ENCODE results near the gene ARHGAP6.

ARHGAP6 gene

GRCh38 chrX:11342673-11343072, 323.0 kb downstream of the ARHGAP6 start:
- no peak for DNase-seq

GRCh38 chrX:11341274-11342201, 324.2 kb downstream of the ARHGAP6 start:
- DNase-seq, result peak in 1 of 2 experiments; percentile 17

GRCh38 chrX:11337292-11338009, 328.3 kb downstream of the ARHGAP6 start:
- DNase-seq, result no peak

GRCh38 chrX:11336201-11336600, 329.5 kb downstream of the ARHGAP6 start:
- DNase-seq, result peak; percentile 15 to 82

GRCh38 chrX:11334165-11334564, 331.6 kb downstream of the ARHGAP6 start:
- DNase-seq, result no peak

- DNase-seq, result no peak
These were observed 333.9 kb downstream of the ARHGAP6 start for GRCh38 chrX:11331788-11332187.

GRCh38 chrX:11329021-11329420, 336.7 kb downstream of the ARHGAP6 start:
- DNase-seq, result no peak

- no peak for DNase-seq
These were observed 337.6 kb downstream of the ARHGAP6 start for GRCh38 chrX:11328134-11328533.

GRCh38 chrX:11321986-11322385, 343.7 kb downstream of the ARHGAP6 start:
- no peak for DNase-seq

- no peak for DNase-seq
These were observed 345.8 kb downstream of the ARHGAP6 start for GRCh38 chrX:11319806-11320520.

- no peak for DNase-seq
These were observed 354.0 kb downstream of the ARHGAP6 start for GRCh38 chrX:11311706-11312105.

- DNase-seq, result no peak
These were observed 356.5 kb downstream of the ARHGAP6 start for GRCh38 chrX:11309220-11309619.

GRCh38 chrX:11305641-11306040, 360.1 kb downstream of the ARHGAP6 start:
- DNase-seq, result no peak

- DNase-seq, result no peak
These were observed 360.9 kb downstream of the ARHGAP6 start for GRCh38 chrX:11304829-11305228.

GRCh38 chrX:11298600-11298999, 367.1 kb downstream of the ARHGAP6 start:
- no peak for DNase-seq

- peak in 1 of 2 experiments; percentile 9 for DNase-seq
These were observed 369.7 kb downstream of the ARHGAP6 start for GRCh38 chrX:11296051-11296450.

GRCh38 chrX:11293113-11293512, 372.6 kb downstream of the ARHGAP6 start, which contains the start of gene AMELX:
AMELX (plus strand) TSS chrX:11293413; CDS start chrX:11294789, 1,376 bp downstream.
- DNase-seq, result no peak

GRCh38 chrX:11290416-11291102, 375.2 kb downstream of the ARHGAP6 start:
- DNase-seq, result no peak

- no peak for DNase-seq
These were observed 378.2 kb downstream of the ARHGAP6 start for GRCh38 chrX:11287505-11287904.

- DNase-seq, result no peak
These were observed 380.1 kb downstream of the ARHGAP6 start for GRCh38 chrX:11285651-11286050.

- no peak for DNase-seq
These were observed 383.7 kb downstream of the ARHGAP6 start for GRCh38 chrX:11282043-11282442.

GRCh38 chrX:11273544-11273943, 392.2 kb downstream of the ARHGAP6 start:
- DNase-seq, result no peak

GRCh38 chrX:11272863-11273262, 392.9 kb downstream of the ARHGAP6 start:
- no peak for DNase-seq

All from NCI-H2081 (cell line).